Esophagus squamous epithelium (tissue), 5 donors: ENCODE results near the gene OR1I1. TPM values are rescaled to one million over a fixed set of nuclear protein-coding genes. Genes with fewer than 3 reads are reported as not detected.

Experiments
- DNase-seq: peaks from one replicate; lab custom pipeline; 2025; lab: John Stamatoyannopoulos, UW
- H3K27ac ChIP-seq, 4 donors: fragments of 200-600 bp; sonication (generic); one replicate each; pipeline ENCODE4 v1.5.1; 2016 to 2019; ENCODE audit warnings: mild to moderate bottlenecking in 1 of 4
- H3K27me3 ChIP-seq, 4 donors: fragments of 200-600 bp; sonication (generic); 1 replicate in 3 of 4; 2 replicates in 1 of 4; pipeline versions ENCODE4 v1.5.1 to v1.6.0; 2017 to 2021; ENCODE audit warnings: antibody characterized with exemption in 1 of 4
- H3K36me3 ChIP-seq, 3 donors: fragments of 200-600 bp; sonication (generic); one replicate each; pipeline ENCODE4 v1.5.1; 2016 to 2019
- H3K4me1 ChIP-seq, 3 donors: fragments of 200-600 bp; sonication (generic); one replicate each; pipeline ENCODE4 v1.5.1; 2017 to 2019
- H3K4me3 ChIP-seq, 4 donors: fragments of 200-600 bp; sonication (generic); 1 replicate in 3 of 4; 2 replicates in 1 of 4; pipeline ENCODE4 v1.5.1; 2016 to 2019; ENCODE audit warnings: mild to moderate bottlenecking in 2 of 4, moderate library complexity in 1 of 4
- H3K9me3 ChIP-seq, 3 donors: fragments of 200-600 bp; sonication (generic); one replicate each; pipeline ENCODE4 v1.5.1; 2016 to 2019
- POLR2A ChIP-seq, 4 donors: fragments of 450-650 bp; IDR thresholded peaks; one replicate each; pipeline ENCODE4 v1.6.1; 2017; ENCODE audit warnings: antibody characterized with exemption in 4 of 4, mild to moderate bottlenecking in 4 of 4, moderate library complexity in 3 of 4
- WGBS, 2 donors: methylation state at CpG; one replicate each; pipeline ENCODE4 v1.1.5; 2018; 5-methylcytosine and 5-hydroxymethylcytosine counted together
- intact Hi-C: fragments of 100-400 bp; cut with DNase I; formaldehyde crosslinking; loops from one replicate; pipeline ENCODE4 v1.15.0; 2022
- total RNA-seq, 4 donors: library from RNA; depleted of rRNA; stranded (reverse); fragments of >200 nt; gene quantifications; one replicate each; pipeline ENCODE4 v1.1.0, GENCODE V29; 2016
- TF ChIP-seq, protein P1 (sequence below), 6 experiments: fragments of 450-650 bp in 4 of 6; fragments of 200-600 bp in 2 of 6; sonication (generic) in 2 of 6; IDR thresholded peaks; one replicate each; pipeline ENCODE4 v1.5.1; 2016 to 2019; ENCODE audit warnings: antibody characterized with exemption in 6 of 6, mild to moderate bottlenecking in 4 of 6, moderate library complexity in 4 of 6
- donor health status: DM: yes; HTN: yes; CAD: no.

The OR1I1 gene
- total RNA-seq, 4 donors from 2014 or later, result not detected

DNA sequence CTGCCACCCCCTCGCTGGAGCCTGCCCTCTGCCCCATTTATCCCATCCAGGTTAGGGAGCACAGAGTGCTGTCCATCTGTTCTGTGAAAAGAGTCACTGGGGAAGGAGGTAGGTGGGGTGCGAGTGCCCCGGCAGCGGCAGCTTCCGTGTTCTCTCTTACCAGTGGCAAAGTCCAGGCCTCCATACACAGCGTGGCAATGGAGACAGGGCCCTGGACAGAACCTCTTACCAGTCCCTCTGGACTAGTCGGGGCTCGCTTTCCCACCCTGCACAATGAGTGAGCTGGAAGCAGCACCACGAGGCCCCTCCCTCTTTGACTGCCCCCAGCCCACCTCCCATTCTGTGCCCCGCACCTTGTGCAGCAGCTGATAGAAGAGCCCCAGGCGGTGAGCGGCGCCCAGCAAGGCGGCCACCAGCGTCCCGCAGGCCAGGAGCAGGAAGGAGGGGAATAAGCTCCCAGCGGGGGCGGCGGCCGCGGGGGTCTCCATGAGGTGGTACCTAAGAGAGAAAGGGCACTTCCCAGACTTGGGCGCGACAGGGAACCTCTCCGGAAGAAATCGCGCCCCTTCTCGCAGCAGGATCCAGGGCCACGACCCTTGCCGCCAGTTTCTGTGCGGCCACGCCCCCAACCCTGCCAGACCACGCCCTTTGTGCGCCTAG is 42.7 kb downstream of the OR1I1 start:
- Histone ChIP-seq H3K4me3 (peak overlapping the region; percentile 51 to 86 (median 80)), H3K9me3 (no peaks in the 10 kb centered on the region), H3K36me3 (peaks cover 11 to 38% (median 13%) of the 10 kb centered on the region in 3 donors), H3K27me3 (no peaks in the 10 kb centered on the region), H3K4me1 (peaks cover 16 to 49% (median 19%) of the 10 kb centered on the region in 3 donors), H3K27ac (peak overlapping the region; percentile 88 to 96 (median 96))
- TF ChIP-seq, protein P1, sequence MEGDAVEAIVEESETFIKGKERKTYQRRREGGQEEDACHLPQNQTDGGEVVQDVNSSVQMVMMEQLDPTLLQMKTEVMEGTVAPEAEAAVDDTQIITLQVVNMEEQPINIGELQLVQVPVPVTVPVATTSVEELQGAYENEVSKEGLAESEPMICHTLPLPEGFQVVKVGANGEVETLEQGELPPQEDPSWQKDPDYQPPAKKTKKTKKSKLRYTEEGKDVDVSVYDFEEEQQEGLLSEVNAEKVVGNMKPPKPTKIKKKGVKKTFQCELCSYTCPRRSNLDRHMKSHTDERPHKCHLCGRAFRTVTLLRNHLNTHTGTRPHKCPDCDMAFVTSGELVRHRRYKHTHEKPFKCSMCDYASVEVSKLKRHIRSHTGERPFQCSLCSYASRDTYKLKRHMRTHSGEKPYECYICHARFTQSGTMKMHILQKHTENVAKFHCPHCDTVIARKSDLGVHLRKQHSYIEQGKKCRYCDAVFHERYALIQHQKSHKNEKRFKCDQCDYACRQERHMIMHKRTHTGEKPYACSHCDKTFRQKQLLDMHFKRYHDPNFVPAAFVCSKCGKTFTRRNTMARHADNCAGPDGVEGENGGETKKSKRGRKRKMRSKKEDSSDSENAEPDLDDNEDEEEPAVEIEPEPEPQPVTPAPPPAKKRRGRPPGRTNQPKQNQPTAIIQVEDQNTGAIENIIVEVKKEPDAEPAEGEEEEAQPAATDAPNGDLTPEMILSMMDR (IDR thresholded peaks at IDR 0.05), result no peak
- TF ChIP-seq POLR2A (IDR thresholded peaks at IDR 0.05), result no peak
- DNase-seq, result no peak
- intact Hi-C loops, result no loop called here
- WGBS, 2 donors, result 1 to 8% methylated on average over 13 to 21 of the region's 33 CpGs

DNA sequence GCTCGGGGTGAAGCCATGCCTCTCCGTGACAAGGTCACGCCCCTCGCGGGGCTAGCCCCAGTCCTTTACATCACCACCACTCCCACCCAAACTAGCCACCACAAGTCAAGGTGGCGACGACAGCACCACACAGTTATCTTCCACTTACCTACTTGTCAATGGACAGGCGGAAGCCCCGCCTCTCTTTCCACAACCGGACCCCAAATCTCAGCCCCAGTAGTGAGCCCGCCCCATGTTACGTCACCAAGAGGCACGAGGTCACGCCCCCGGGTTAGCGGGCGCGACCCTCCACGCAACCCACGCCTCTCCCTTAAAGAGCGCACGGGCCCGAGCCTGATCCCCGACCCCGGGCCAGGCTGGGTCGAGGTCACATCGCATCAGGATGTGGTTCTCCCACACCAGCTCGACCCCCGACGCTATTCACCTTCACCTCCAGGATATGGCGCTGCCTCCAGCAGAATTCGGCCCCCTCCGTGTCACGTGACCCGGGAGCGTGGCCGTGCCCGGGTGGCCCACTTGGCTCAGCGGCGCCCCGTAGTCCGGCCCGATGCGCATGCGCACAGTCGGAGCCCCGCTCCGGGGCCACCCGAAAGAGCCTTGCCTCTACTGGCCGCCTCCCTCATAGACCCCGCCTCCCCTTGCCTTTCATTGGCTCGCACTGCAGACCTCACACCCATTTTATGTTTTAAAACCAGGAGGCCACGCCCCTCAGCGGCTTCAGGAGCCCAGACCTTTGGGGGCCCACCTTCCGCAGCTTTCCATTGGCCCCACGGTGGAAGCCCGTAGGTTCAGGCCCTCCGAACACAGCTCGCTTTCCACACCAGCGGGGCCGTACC is 43.4 kb downstream of the OR1I1 start:
- Histone ChIP-seq H3K9me3 (no peaks in the 10 kb centered on the region), H3K27me3 (no peaks in the 10 kb centered on the region), H3K27ac (peak overlapping the region; percentile 88 to 96 (median 96)), H3K4me3 (peak overlapping the region; percentile 51 to 86 (median 80)), H3K36me3 (peaks cover 7 to 31% (median 12%) of the 10 kb centered on the region in 3 donors), H3K4me1 (peaks cover 19 to 56% (median 20%) of the 10 kb centered on the region in 3 donors)
- peak; percentile 84 for DNase-seq
- TF ChIP-seq POLR2A (IDR thresholded peaks at IDR 0.05), result peak in 3 of 4 donors; percentile 10 to 60 (median 32)
- TF ChIP-seq, protein P1 (IDR thresholded peaks at IDR 0.05), result peak in 4 of 6 experiments; percentile 13 to 46 (median 23)
- 1% methylated on average over 28 to 55 of the region's 61 CpGs for WGBS, 2 donors
- intact Hi-C loops, result no loop called here

GRCh38 chr19:15126131-15126910 is 44.3 kb downstream of the OR1I1 start:
- intact Hi-C loops, result no loop called here
- TF ChIP-seq POLR2A (IDR thresholded peaks at IDR 0.05), result no peak
- TF ChIP-seq, protein P1 (IDR thresholded peaks at IDR 0.05), result no peak

DNA sequence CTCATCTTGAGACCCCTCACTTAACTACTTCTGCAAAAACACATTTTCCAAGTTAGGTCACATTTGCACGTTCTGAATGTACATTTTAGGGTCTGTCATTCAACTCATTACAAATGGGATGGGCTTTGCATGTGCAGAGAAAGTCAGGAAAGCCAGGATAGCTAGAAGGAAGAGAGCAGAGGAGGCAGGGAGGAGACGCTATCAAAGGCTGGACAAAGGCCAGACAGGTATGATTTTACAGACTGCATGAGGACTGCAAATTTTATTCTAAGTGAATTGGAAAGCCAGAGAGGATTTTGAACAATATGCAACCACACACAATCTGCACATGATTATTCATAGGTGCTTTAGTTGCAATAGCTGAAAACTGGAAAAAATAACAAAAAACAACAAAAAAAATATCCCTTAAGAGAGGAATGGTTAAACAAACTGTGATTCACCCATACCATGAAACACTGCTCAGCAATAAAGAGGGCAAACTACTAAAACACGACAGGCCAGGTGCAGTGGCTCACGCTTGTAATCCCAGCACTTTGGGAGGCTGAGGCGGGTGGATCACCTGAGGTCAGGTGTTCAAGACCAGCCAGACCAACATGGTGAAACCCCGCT is 46.3 kb downstream of the OR1I1 start:
- DNase-seq, result no peak
- WGBS, 2 donors, result 57 to 70% methylated on average over 6 of the region's 6 CpGs
- TF ChIP-seq POLR2A (IDR thresholded peaks at IDR 0.05), result no peak
- TF ChIP-seq, protein P1 (IDR thresholded peaks at IDR 0.05), result no peak
- intact Hi-C loops, result no loop called here
- Histone ChIP-seq H3K4me3 (no peak overlapping the region), H3K4me1 (peaks cover 19 to 59% (median 23%) of the 10 kb centered on the region in 3 donors), H3K27me3 (no peaks in the 10 kb centered on the region), H3K27ac (peak overlapping the region in 2 of 4 donors; percentile 74 to 86), H3K9me3 (no peaks in the 10 kb centered on the region), H3K36me3 (peaks cover 0 to 2% (median 0%) of the 10 kb centered on the region in 3 donors)

More at GRCh38 chr19:15126131-15126910, 44.3 kb downstream of the OR1I1 start:
- H3K27me3 ChIP-seq, result no peaks in the 10 kb centered on the region
- peak overlapping the region; percentile 51 to 86 (median 80) for H3K4me3 ChIP-seq
- DNase-seq, result no peak
- WGBS, 2 donors, result 52 to 59% methylated on average over 2 of the region's 2 CpGs
- peaks cover 19 to 63% (median 23%) of the 10 kb centered on the region in 3 donors for H3K4me1 ChIP-seq
- no peaks in the 10 kb centered on the region for H3K9me3 ChIP-seq
- H3K36me3 ChIP-seq, result peaks cover 7 to 22% (median 12%) of the 10 kb centered on the region in 3 donors
- H3K27ac ChIP-seq, result peak overlapping the region; percentile 88 to 96 (median 96)
